ENCODE results near the gene LBHD1. TPM values are rescaled to one million over a fixed set of nuclear protein-coding genes. Genes with fewer than 3 reads are reported as not detected.

LBHD1 gene
- total and polyA plus RNA-seq, 2 of the 13 experiments (the other 11 are each of a cell fraction or from before 2014, with no cell fraction given), result 3.2 to 3.7 TPM

DNA sequence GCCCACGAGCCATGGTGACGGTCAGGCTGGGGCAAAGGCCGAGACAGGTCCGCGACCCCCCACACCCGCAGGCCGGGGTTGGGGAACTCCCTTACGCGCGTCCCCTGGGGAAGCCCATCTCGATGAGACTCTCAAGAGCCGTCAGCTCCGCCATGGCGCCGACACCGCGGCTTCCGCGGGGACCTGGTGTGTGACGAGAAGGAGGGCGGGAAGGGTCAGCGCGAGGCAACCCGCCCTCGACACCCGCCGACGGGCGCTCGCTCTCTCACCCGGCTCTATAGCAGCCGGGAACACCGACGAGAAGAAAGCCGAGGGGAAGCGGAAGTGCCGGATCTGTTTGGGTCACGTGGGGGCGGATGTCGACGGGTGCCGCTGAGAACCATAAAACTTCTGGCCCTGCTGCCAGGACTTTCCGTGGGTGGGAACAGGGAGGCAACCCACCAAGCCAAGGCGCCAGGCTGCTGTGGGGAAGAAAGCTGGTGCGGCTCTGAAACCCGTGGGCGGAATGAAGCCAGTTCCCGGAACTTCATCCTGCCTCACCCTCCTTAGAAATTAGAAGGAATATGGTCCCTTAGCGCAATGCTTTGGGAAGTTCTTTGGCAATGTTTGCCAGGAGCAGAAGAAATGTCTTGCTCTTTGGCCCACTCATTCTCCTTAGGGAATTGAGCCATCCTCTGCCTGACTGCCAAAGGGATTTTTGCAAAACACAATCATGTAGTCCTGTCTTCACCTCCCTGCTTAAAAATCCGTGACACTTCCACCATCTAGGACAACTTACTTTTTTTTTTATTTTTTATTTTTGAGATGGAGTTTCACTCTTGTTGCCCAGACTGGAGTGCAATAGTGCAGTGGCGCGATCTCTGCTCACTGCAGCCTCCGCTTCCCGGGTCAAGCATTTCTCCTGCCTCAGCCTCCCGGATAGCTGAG lies 7.0 kb upstream of the LBHD1 start, which contains the start of gene UBXN1 (continued):
- TF ChIP-seq, protein P1, sequence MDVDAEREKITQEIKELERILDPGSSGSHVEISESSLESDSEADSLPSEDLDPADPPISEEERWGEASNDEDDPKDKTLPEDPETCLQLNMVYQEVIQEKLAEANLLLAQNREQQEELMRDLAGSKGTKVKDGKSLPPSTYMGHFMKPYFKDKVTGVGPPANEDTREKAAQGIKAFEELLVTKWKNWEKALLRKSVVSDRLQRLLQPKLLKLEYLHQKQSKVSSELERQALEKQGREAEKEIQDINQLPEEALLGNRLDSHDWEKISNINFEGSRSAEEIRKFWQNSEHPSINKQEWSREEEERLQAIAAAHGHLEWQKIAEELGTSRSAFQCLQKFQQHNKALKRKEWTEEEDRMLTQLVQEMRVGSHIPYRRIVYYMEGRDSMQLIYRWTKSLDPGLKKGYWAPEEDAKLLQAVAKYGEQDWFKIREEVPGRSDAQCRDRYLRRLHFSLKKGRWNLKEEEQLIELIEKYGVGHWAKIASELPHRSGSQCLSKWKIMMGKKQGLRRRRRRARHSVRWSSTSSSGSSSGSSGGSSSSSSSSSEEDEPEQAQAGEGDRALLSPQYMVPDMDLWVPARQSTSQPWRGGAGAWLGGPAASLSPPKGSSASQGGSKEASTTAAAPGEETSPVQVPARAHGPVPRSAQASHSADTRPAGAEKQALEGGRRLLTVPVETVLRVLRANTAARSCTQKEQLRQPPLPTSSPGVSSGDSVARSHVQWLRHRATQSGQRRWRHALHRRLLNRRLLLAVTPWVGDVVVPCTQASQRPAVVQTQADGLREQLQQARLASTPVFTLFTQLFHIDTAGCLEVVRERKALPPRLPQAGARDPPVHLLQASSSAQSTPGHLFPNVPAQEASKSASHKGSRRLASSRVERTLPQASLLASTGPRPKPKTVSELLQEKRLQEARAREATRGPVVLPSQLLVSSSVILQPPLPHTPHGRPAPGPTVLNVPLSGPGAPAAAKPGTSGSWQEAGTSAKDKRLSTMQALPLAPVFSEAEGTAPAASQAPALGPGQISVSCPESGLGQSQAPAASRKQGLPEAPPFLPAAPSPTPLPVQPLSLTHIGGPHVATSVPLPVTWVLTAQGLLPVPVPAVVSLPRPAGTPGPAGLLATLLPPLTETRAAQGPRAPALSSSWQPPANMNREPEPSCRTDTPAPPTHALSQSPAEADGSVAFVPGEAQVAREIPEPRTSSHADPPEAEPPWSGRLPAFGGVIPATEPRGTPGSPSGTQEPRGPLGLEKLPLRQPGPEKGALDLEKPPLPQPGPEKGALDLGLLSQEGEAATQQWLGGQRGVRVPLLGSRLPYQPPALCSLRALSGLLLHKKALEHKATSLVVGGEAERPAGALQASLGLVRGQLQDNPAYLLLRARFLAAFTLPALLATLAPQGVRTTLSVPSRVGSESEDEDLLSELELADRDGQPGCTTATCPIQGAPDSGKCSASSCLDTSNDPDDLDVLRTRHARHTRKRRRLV (CRISPR knock-in tag; IDR thresholded peaks at IDR 0.05), result peak; percentile 72; the same call in 1 of the 2 replicates
- TF ChIP-seq SIN3A (IDR thresholded peaks at IDR 0.05; ENCODE audit: borderline replicate concordance, low read depth, low read length) (peak; percentile 92; the same call in 1 of the 2 replicates), ZNF570 (CRISPR knock-in tag; IDR thresholded peaks at IDR 0.05; ENCODE audit: borderline replicate concordance) (no peak), HOXA5 (CRISPR knock-in tag; IDR thresholded peaks at IDR 0.05) (no peak), ZNF749 (CRISPR knock-in tag; IDR thresholded peaks at IDR 0.05; ENCODE audit: borderline replicate concordance) (0 out of 2 replicates have a peak, but pooled peaks have one; percentile 21), RELA (CRISPR knock-in tag; IDR thresholded peaks at IDR 0.05) (0 out of 2 replicates have a peak, but pooled peaks have one; percentile 20), IRF2 (CRISPR knock-in tag; IDR thresholded peaks at IDR 0.05) (peak; percentile 76), FOXA3 (CRISPR knock-in tag; IDR thresholded peaks at IDR 0.05) (peak; percentile 55), U2AF1 (optimal IDR thresholded peaks at IDR 0.05; ENCODE audit: low read depth, low read length) (no peak), SOX6 (IDR thresholded peaks at IDR 0.05) (no peak), SOX6 (CRISPR knock-in tag; IDR thresholded peaks at IDR 0.05) (peak; percentile 59; the same call in 1 of the 2 replicates), ZNF556 (CRISPR knock-in tag; IDR thresholded peaks at IDR 0.05; ENCODE audit: borderline replicate concordance) (peak; percentile 64), ZBTB21 (CRISPR knock-in tag; IDR thresholded peaks at IDR 0.05) (no peak), IKZF1 (IDR thresholded peaks at IDR 0.05) (no peak), NR1H2 (CRISPR knock-in tag; IDR thresholded peaks at IDR 0.05; ENCODE audit: borderline replicate concordance, low read depth) (no peak), MED8 (CRISPR knock-in tag; IDR thresholded peaks at IDR 0.05; ENCODE audit: insufficient replicate concordance) (peak; percentile 63), GFI1 (CRISPR knock-in tag; IDR thresholded peaks at IDR 0.05; ENCODE audit: borderline replicate concordance) (no peak)
- TF ChIP-seq, protein P2, sequence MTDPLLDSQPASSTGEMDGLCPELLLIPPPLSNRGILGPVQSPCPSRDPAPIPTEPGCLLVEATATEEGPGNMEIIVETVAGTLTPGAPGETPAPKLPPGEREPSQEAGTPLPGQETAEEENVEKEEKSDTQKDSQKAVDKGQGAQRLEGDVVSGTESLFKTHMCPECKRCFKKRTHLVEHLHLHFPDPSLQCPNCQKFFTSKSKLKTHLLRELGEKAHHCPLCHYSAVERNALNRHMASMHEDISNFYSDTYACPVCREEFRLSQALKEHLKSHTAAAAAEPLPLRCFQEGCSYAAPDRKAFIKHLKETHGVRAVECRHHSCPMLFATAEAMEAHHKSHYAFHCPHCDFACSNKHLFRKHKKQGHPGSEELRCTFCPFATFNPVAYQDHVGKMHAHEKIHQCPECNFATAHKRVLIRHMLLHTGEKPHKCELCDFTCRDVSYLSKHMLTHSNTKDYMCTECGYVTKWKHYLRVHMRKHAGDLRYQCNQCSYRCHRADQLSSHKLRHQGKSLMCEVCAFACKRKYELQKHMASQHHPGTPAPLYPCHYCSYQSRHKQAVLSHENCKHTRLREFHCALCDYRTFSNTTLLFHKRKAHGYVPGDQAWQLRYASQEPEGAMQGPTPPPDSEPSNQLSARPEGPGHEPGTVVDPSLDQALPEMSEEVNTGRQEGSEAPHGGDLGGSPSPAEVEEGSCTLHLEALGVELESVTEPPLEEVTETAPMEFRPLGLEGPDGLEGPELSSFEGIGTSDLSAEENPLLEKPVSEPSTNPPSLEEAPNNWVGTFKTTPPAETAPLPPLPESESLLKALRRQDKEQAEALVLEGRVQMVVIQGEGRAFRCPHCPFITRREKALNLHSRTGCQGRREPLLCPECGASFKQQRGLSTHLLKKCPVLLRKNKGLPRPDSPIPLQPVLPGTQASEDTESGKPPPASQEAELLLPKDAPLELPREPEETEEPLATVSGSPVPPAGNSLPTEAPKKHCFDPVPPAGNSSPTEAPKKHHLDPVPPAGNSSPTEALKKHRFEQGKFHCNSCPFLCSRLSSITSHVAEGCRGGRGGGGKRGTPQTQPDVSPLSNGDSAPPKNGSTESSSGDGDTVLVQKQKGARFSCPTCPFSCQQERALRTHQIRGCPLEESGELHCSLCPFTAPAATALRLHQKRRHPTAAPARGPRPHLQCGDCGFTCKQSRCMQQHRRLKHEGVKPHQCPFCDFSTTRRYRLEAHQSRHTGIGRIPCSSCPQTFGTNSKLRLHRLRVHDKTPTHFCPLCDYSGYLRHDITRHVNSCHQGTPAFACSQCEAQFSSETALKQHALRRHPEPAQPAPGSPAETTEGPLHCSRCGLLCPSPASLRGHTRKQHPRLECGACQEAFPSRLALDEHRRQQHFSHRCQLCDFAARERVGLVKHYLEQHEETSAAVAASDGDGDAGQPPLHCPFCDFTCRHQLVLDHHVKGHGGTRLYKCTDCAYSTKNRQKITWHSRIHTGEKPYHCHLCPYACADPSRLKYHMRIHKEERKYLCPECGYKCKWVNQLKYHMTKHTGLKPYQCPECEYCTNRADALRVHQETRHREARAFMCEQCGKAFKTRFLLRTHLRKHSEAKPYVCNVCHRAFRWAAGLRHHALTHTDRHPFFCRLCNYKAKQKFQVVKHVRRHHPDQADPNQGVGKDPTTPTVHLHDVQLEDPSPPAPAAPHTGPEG (CRISPR knock-in tag; IDR thresholded peaks at IDR 0.05), result peak; percentile 76; the same call in 1 of the 2 replicates

Measured in HepG2 (cell line).